A673 (cell line): ENCODE measurements around the gene C9orf43. TPM values are rescaled to one million over a fixed set of nuclear protein-coding genes. Genes with fewer than 3 reads are reported as not detected.

Experiments
- BruUV-seq: library from RNA; stranded (reverse); fragments of 400-500 nt; replicated peaks from 2 replicates; lab custom pipeline; 2021; lab: Mats Ljungman, UMichigan
- CTCF ChIA-PET: fragments of 300-600 bp; sonication (Branson Sonifier 250); formaldehyde crosslinking; loops from one replicate; lab custom pipeline; 2022; ENCODE audit warnings: antibody characterized with exemption; lab: Charles Lee
- POLR2A ChIA-PET: fragments of 300-600 bp; sonication (Branson Sonifier 250); formaldehyde crosslinking; loops from one replicate; lab custom pipeline; 2022; ENCODE audit warnings: antibody characterized with exemption; ENCODE audit not compliant: low non-redundant PET; lab: Charles Lee
- DNase-seq: peaks from one replicate; pipeline ENCODE4 v3.0.0-alpha.2; 2015; ENCODE audit warnings: low spot score
- H3K27ac ChIP-seq: fragments of 200-600 bp; sonication (generic); 2 replicates; pipeline ENCODE4 v1.5.1; 2016; ENCODE audit warnings: mixed run types, low read depth, mild to moderate bottlenecking, mixed read lengths, antibody characterized with exemption, low read length; ENCODE audit not compliant: poor library complexity, severe bottlenecking
- H3K27me3 ChIP-seq: fragments of 200-600 bp; sonication (generic); replicated peaks from 2 replicates; pipeline ENCODE4 v1.6.1; 2017; ENCODE audit warnings: mixed run types, low read depth, mild to moderate bottlenecking, mixed read lengths, antibody characterized with exemption, low read length; ENCODE audit not compliant: insufficient read depth, poor library complexity
- H3K36me3 ChIP-seq: fragments of 200-600 bp; sonication (generic); 2 replicates; pipeline ENCODE4 v1.6.1; 2016; ENCODE audit warnings: mixed run types, mild to moderate bottlenecking, mixed read lengths, antibody characterized with exemption, low read length; ENCODE audit not compliant: insufficient read depth, poor library complexity, severe bottlenecking
- H3K4me1 ChIP-seq: fragments of 200-600 bp; sonication (generic); 2 replicates; pipeline ENCODE4 v1.6.1; 2017; ENCODE audit warnings: mixed run types, mild to moderate bottlenecking, mixed read lengths, antibody characterized with exemption, low read length; ENCODE audit not compliant: insufficient read depth, poor library complexity, severe bottlenecking
- H3K4me3 ChIP-seq: fragments of 200-600 bp; sonication (generic); 2 replicates; pipeline ENCODE4 v1.5.1; 2016; ENCODE audit warnings: low read depth, mixed run types, mild to moderate bottlenecking, mixed read lengths, low read length; ENCODE audit not compliant: poor library complexity, severe bottlenecking
- H3K9me3 ChIP-seq: fragments of 200-600 bp; sonication (generic); 2 replicates; pipeline ENCODE4 v1.6.1; 2016; ENCODE audit warnings: mixed run types, low read depth, mild to moderate bottlenecking, mixed read lengths, antibody characterized with exemption, low read length; ENCODE audit not compliant: poor library complexity, severe bottlenecking
- EZH2 ChIP-seq: fragments of 200-600 bp; sonication (generic); IDR thresholded peaks from 2 replicates; pipeline ENCODE4 v1.6.1; 2017; ENCODE audit warnings: borderline replicate concordance, low read depth, mild to moderate bottlenecking, mixed read lengths, antibody characterized with exemption, low read length; ENCODE audit not compliant: poor library complexity, severe bottlenecking
- intact Hi-C: fragments of 100-400 bp; cut with micrococcal nuclease; formaldehyde crosslinking; loops from one replicate; pipeline ENCODE4 v1.10.0; 2022; ENCODE audit not compliant: unreplicated experiment
- total RNA-seq: library from RNA; stranded (reverse); gene quantifications from 2 replicates; pipeline ENCODE4 v1.2.3, GENCODE V29; 2021
- TF ChIP-seq, protein P1 (sequence below): fragments of 300-800, 200-600 bp; sonication (generic); conservative IDR thresholded peaks from 2 replicates; pipeline ENCODE4 v1.5.1; 2017; ENCODE audit warnings: low read depth, mild to moderate bottlenecking, antibody characterized with exemption, low read length, moderate library complexity, mixed read lengths

C9orf43 gene
- total RNA-seq, 1 experiment from 2014 or later: 1.5 TPM

DNA sequence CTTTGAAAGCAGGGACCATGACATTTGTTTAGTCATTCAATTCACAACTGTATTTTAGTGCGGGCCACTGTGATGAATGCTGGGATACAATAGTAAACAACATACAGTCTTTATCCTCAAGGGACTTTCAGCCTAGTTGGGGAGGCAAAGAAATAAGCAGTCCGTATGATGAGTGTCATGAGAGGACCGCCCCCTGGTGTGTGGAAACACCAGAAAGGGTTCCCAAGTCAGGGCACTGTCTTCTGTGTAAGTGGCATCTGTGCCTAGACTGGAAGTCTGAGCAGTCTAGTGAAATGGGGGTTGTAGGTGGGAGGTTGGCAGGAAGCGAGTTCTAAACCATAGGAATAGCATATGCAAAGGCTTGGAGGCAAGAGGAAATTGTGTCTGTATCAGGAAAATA lies 6.8 kb downstream of the C9orf43 start:
- Histone ChIP-seq H3K36me3 (no peaks in the 10 kb centered on the region), H3K4me1 (no peaks in the 10 kb centered on the region), H3K9me3 (no peaks in the 10 kb centered on the region), H3K4me3 (no peak overlapping the region), H3K27me3 (no peaks in the 10 kb centered on the region), H3K27ac (no peak overlapping the region)
- no TSS peak for BruUV-seq
- TF ChIP-seq EZH2: no peak
- intact Hi-C loops: no loop called here
- DNase-seq: no peak
- CTCF ChIA-PET: no interaction called here
- POLR2A ChIA-PET: no interaction called here

DNA sequence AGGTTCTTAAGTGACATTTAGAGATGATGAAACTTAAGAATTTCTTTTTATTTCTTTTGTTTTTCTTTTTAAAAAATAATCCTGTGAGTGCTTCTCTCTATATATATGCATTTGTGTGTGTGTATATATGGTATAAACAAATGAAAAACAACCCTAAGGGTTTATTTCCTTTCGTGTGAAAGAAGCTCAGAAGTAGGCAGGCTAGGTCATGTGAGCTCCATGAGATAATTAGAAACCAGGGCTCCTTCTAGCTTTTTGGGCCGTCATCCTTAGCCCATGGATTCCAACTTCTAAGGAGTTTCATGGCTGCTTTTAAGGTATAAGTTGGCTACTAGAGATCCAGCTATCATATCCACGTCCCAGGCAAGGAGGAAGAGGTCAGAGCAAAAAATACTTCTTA lies 11.2 kb downstream of the C9orf43 start:
- H3K36me3 ChIP-seq: no peaks in the 10 kb centered on the region
- DNase-seq: no peak
- H3K9me3 ChIP-seq: no peaks in the 10 kb centered on the region
- intact Hi-C loops: no loop called here
- POLR2A ChIA-PET: no interaction called here
- no peak overlapping the region for H3K4me3 ChIP-seq
- H3K27ac ChIP-seq: no peak overlapping the region
- no peaks in the 10 kb centered on the region for H3K4me1 ChIP-seq
- CTCF ChIA-PET: no interaction called here
- TF ChIP-seq EZH2: no peak
- TF ChIP-seq, protein P1, sequence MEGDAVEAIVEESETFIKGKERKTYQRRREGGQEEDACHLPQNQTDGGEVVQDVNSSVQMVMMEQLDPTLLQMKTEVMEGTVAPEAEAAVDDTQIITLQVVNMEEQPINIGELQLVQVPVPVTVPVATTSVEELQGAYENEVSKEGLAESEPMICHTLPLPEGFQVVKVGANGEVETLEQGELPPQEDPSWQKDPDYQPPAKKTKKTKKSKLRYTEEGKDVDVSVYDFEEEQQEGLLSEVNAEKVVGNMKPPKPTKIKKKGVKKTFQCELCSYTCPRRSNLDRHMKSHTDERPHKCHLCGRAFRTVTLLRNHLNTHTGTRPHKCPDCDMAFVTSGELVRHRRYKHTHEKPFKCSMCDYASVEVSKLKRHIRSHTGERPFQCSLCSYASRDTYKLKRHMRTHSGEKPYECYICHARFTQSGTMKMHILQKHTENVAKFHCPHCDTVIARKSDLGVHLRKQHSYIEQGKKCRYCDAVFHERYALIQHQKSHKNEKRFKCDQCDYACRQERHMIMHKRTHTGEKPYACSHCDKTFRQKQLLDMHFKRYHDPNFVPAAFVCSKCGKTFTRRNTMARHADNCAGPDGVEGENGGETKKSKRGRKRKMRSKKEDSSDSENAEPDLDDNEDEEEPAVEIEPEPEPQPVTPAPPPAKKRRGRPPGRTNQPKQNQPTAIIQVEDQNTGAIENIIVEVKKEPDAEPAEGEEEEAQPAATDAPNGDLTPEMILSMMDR: no peak
- BruUV-seq: no TSS peak
- H3K27me3 ChIP-seq: peaks cover 3% of the 10 kb centered on the region

DNA sequence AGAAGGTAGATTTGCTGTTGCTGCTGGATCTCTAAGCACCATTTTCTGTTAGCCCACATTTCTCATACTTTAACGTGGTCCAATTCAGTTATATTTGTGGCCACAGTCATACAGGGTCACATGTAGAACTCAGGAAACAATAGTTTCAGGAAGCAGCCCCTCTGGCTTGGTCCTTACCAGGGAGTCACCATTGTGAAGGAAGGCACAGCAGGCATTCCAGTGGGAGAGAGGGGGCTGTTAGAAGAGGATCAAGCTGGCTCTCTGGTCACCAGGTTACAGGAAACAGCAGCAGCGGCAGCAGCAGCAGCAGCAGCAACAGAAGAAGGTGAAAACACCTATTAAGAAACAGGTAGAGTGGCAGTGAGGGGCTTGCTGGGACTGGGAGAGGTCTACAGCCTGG lies 14.5 kb downstream of the C9orf43 start:
- Histone ChIP-seq H3K4me1 (no peaks in the 10 kb centered on the region), H3K27ac (no peak overlapping the region), H3K4me3 (no peak overlapping the region), H3K36me3 (no peaks in the 10 kb centered on the region), H3K9me3 (no peaks in the 10 kb centered on the region), H3K27me3 (peaks cover 3% of the 10 kb centered on the region)
- DNase-seq: no peak
- ChIA-PET POLR2A (no interaction called here), CTCF (interaction anchor here (0.9 kb wide), 1 partner anchor 26 kb away, joined by 4 read pairs; no protein-coding TSS in a partner anchor)
- BruUV-seq: no TSS peak
- TF ChIP-seq EZH2: no peak
- TF ChIP-seq, protein P1: no peak
- intact Hi-C loops: no loop called here

DNA sequence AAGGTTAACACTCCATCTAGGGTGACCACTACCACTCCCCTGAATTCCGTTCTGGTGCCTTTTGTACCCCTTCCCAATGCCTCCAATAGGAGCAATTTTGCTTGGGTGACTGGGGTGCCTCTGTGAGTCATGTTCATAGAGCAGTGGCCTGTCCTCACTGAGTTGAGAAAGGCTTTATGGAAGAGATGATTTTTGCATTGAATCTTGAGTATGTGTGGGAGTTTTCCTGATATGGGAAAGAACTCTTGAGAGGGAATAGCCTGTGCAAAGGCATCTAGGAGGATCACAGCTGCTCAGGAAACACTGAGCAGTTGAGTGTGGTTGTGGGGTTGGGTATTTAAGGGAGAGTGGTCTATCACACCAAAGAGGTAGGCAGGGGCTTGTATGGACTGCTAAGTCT lies 16.2 kb downstream of the C9orf43 start:
- Histone ChIP-seq H3K27me3 (peaks cover 3% of the 10 kb centered on the region), H3K36me3 (no peaks in the 10 kb centered on the region), H3K4me3 (no peak overlapping the region), H3K27ac (no peak overlapping the region), H3K4me1 (no peaks in the 10 kb centered on the region), H3K9me3 (no peaks in the 10 kb centered on the region)
- CTCF ChIA-PET: no interaction called here
- TF ChIP-seq, protein P1: no peak
- TF ChIP-seq EZH2: no peak
- DNase-seq: no peak
- POLR2A ChIA-PET: interaction anchor here (0.6 kb wide), 1 partner anchor 177 kb away, joined by 10 read pairs; no protein-coding TSS in a partner anchor
- no TSS peak for BruUV-seq
- intact Hi-C loops: no loop called here
